Measurements from ENCODE around the gene ERP27. TPM values are rescaled to one million over a fixed set of nuclear protein-coding genes. Genes with fewer than 3 reads are reported as not detected.

The ERP27 gene
- total RNA-seq, 1 donor from 2014 or later, result not detected

DNA sequence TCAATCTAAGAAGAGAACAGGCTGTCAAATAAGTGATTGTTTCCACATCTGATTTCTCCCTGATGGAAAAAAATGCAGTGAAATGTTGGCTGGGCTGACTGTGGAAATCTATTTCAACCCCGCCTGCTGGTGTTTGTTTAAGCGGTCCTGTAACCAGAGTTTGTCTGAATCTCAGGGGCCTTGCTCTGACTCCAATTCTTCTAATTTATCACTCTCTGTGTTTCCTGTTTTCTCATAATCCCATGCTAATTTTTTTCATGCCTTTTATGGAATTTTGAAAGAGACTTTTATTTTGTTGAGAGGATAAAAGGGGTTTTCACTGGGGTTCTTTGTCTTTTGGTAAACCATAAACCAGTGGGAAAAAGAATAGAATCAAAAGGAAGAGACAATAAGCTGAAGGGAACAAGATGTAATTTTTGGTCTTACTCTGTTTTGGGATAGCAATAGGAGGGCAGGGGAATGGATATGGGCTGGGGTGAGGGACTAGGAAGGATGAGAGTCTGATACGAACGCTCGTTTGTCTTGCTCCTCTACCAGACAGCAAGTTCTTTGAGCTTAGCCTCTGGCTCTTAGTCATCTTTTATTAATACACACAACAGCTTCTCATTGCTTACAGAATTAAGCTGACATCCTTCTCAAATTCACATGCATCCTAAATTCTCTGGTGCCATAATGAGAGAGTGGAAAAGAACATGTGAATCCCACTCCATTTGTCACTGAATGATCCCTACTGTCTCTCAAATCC, 44.7 kb downstream of the ERP27 start:
- Mint-ChIP-seq H3K4me3 (no peak overlapping the region), H3K27ac (no peak overlapping the region), H3K9me3 (no peaks in the 10 kb centered on the region), H3K27me3 (ENCODE audit: insufficient read depth, low read depth) (no peaks in the 10 kb centered on the region), H3K36me3 (no peaks in the 10 kb centered on the region), H3K4me1 (peaks cover 10% of the 10 kb centered on the region)
- no peak overlapping the region for H3K4me2 ChIP-seq
- no peak for DNase-seq (ENCODE audit: low spot score)
- H2AFZ ChIP-seq (replicated peaks), result peak overlapping the region; percentile 81
- TF ChIP-seq EZH2 (IDR thresholded peaks at IDR 0.05) (no peak), EZH2phosphoT487 (IDR thresholded peaks at IDR 0.05) (no peak)
- TF ChIP-seq, protein P1, sequence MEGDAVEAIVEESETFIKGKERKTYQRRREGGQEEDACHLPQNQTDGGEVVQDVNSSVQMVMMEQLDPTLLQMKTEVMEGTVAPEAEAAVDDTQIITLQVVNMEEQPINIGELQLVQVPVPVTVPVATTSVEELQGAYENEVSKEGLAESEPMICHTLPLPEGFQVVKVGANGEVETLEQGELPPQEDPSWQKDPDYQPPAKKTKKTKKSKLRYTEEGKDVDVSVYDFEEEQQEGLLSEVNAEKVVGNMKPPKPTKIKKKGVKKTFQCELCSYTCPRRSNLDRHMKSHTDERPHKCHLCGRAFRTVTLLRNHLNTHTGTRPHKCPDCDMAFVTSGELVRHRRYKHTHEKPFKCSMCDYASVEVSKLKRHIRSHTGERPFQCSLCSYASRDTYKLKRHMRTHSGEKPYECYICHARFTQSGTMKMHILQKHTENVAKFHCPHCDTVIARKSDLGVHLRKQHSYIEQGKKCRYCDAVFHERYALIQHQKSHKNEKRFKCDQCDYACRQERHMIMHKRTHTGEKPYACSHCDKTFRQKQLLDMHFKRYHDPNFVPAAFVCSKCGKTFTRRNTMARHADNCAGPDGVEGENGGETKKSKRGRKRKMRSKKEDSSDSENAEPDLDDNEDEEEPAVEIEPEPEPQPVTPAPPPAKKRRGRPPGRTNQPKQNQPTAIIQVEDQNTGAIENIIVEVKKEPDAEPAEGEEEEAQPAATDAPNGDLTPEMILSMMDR (IDR thresholded peaks at IDR 0.05), result no peak
- no peaks in the 10 kb centered on the region for H3K27me3 ChIP-seq
- no peaks in the 10 kb centered on the region for H4K20me1 ChIP-seq (ENCODE audit: low read depth)
- H3K4me3 ChIP-seq, result no peak overlapping the region
- H3K27ac ChIP-seq, result no peak overlapping the region
- peaks cover 12% of the 10 kb centered on the region for H3K4me1 ChIP-seq
- no peaks in the 10 kb centered on the region for H3K36me3 ChIP-seq
- H3K79me2 ChIP-seq (ENCODE audit: low read depth), result no peaks in the 10 kb centered on the region
- H3K9ac ChIP-seq, result no peak overlapping the region
- no peaks in the 10 kb centered on the region for H3K9me3 ChIP-seq (ENCODE audit: low read depth)
- H3F3A ChIP-seq (ENCODE audit: low read depth), result no peaks in the 10 kb centered on the region

DNA sequence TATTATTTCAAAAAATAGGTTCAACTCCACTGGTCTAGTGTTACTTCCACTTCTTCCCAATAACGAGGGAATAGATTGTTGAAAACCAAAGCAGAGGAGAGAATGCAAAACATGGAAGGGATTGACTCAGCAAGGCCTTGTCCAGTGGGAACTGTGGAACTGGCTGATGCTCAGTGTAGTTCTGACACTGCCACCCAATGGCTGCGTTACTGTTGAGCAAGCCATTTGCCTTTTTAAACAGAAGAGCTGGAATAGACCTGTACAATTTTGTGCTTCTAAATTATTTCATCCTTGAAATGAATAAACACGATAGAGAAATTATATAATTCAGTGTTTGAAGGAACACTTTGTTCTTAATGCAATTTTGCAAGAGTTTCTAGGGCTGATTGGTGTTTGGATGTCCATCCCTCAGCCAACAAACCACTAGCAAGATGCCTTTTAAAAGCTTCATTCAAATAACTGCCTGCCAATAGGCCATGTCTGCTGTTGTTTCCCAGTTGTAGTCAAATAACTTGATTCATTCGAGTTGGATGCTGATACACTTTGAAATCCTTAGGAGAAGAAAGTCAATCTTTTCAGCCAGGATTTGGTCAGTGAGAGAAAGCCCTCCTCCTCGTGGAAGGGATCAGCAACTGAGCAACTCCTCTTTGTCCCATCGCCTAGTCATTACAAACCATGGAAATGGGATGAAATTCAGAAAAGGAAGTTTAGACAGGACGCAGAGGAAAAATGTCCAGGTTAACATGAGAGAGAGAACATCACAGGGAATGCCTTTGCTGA, 45.4 kb downstream of the ERP27 start:
- Histone ChIP-seq H3K9ac (no peak overlapping the region), H2AFZ (replicated peaks) (peak overlapping the region; percentile 81), H3K79me2 (ENCODE audit: low read depth) (no peaks in the 10 kb centered on the region), H3K9me3 (ENCODE audit: low read depth) (no peaks in the 10 kb centered on the region), H4K20me1 (ENCODE audit: low read depth) (no peaks in the 10 kb centered on the region), H3K27me3 (no peaks in the 10 kb centered on the region), H3K4me2 (no peak overlapping the region), H3F3A (ENCODE audit: low read depth) (no peaks in the 10 kb centered on the region), H3K4me3 (no peak overlapping the region), H3K36me3 (no peaks in the 10 kb centered on the region), H3K4me1 (peaks cover 12% of the 10 kb centered on the region), H3K27ac (no peak overlapping the region)
- Mint-ChIP-seq H3K9me3 (no peaks in the 10 kb centered on the region), H3K27ac (no peak overlapping the region), H3K4me1 (peaks cover 10% of the 10 kb centered on the region), H3K27me3 (ENCODE audit: insufficient read depth, low read depth) (no peaks in the 10 kb centered on the region), H3K36me3 (no peaks in the 10 kb centered on the region), H3K4me3 (no peak overlapping the region)
- TF ChIP-seq, protein P1 (IDR thresholded peaks at IDR 0.05), result peak; percentile 4
- TF ChIP-seq EZH2phosphoT487 (IDR thresholded peaks at IDR 0.05), result no peak
- DNase-seq (ENCODE audit: low spot score), result peak; percentile 13

DNA sequence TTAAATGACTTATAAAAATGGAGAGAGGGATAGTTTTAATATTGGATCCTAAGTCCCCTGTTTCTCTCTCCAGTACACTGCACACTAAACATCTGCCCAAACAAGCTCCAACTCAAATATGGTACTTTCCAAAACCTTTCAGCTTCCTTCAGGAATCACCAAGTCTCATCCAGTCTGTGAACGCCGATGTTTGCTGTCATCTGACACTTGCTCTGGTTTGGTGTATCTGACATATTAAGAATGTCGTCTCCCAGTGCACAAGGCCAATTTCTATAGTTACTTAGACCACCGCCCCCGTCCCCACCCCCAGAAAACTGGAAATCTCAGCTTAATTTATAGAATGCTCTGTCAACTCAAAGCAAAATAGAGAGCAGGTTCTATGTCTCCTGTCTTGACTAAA, 47.6 kb downstream of the ERP27 start:
- Mint-ChIP-seq H3K9me3 (peaks cover 1% of the 10 kb centered on the region), H3K27ac (no peak overlapping the region), H3K4me3 (no peak overlapping the region), H3K27me3 (ENCODE audit: insufficient read depth, low read depth) (peaks cover under 1% of the 10 kb centered on the region), H3K36me3 (no peaks in the 10 kb centered on the region), H3K4me1 (peaks cover 10% of the 10 kb centered on the region)
- Histone ChIP-seq H3K79me2 (ENCODE audit: low read depth) (no peaks in the 10 kb centered on the region), H3K4me2 (no peak overlapping the region), H3K27me3 (no peaks in the 10 kb centered on the region), H3K4me3 (no peak overlapping the region), H3K9me3 (ENCODE audit: low read depth) (no peaks in the 10 kb centered on the region), H3F3A (ENCODE audit: low read depth) (no peaks in the 10 kb centered on the region), H3K27ac (no peak overlapping the region), H4K20me1 (ENCODE audit: low read depth) (no peaks in the 10 kb centered on the region), H3K4me1 (peaks cover 12% of the 10 kb centered on the region), H3K36me3 (no peaks in the 10 kb centered on the region), H3K9ac (no peak overlapping the region), H2AFZ (replicated peaks) (no peak overlapping the region)
- DNase-seq (ENCODE audit: low spot score), result no peak
- no peak for TF ChIP-seq EZH2 (IDR thresholded peaks at IDR 0.05)

DNA sequence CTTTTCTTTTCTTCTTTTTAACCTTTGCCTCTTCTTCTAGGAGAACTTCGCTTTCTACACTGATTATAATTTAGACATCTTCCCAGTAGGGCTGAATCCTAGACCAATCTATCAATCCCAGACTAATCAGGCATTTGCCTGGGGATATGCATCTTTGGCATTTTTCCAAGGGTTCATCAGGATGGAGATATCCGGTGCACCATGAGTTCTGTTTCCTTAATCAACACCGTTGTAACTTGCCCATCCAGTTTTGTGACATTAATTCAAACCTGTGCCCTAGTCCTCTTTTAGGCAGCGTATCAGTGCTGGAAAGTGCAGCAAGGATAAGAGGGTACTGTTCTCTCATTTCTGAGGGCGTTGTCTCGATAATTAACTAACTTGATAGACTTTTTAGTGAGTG, 52.1 kb downstream of the ERP27 start:
- no peak overlapping the region for H3K27ac ChIP-seq
- Mint-ChIP-seq H3K27me3 (ENCODE audit: insufficient read depth, low read depth) (peaks cover 4% of the 10 kb centered on the region), H3K4me1 (no peaks in the 10 kb centered on the region), H3K9me3 (peaks cover 1% of the 10 kb centered on the region), H3K27ac (no peak overlapping the region), H3K4me3 (no peak overlapping the region), H3K36me3 (no peaks in the 10 kb centered on the region)
- TF ChIP-seq EZH2 (IDR thresholded peaks at IDR 0.05) (no peak), EZH2phosphoT487 (IDR thresholded peaks at IDR 0.05) (no peak)
- TF ChIP-seq, protein P1 (IDR thresholded peaks at IDR 0.05), result no peak
- no peaks in the 10 kb centered on the region for H3F3A ChIP-seq (ENCODE audit: low read depth)
- H3K36me3 ChIP-seq, result no peaks in the 10 kb centered on the region
- H2AFZ ChIP-seq (replicated peaks), result no peak overlapping the region
- H3K9me3 ChIP-seq (ENCODE audit: low read depth), result no peaks in the 10 kb centered on the region
- H3K27me3 ChIP-seq, result no peaks in the 10 kb centered on the region
- H3K4me3 ChIP-seq, result no peak overlapping the region
- no peaks in the 10 kb centered on the region for H4K20me1 ChIP-seq (ENCODE audit: low read depth)
- H3K4me1 ChIP-seq, result no peaks in the 10 kb centered on the region
- no peaks in the 10 kb centered on the region for H3K79me2 ChIP-seq (ENCODE audit: low read depth)
- H3K9ac ChIP-seq, result no peak overlapping the region
- no peak for DNase-seq (ENCODE audit: low spot score)
- H3K4me2 ChIP-seq, result no peak overlapping the region

Data from neural progenitor cell (in vitro differentiated cells).